ENCODE data around the gene MMP11.

MMP11 gene

DNA sequence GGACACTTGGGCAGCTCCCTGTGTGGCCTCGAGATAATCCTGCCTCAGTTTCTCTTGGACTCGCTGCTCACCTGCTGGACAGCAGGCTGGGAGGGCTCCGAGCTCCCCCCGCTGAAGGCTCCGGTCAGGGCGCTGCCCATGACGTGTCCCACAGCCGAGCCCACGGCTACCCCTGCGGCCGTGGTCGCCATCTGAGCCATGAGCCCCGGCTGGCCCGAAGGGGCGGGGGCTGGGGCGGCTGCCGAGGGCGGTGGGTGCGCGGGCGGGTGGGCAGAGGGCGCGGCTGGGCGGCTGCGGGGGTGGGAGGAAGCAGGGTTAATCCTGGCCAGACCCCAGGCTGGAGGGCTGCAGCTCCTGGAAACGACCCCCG is 5.4 kb upstream of the MMP11 start:
- no peak for DNase-seq (ENCODE audit: low read depth, low spot score)
- in situ Hi-C loops (cut with HindIII; ENCODE audit: low sequenced_read_pairs): no loop called here
- H3K4me3 ChIP-seq (ENCODE audit: low read depth, low read length): peak overlapping the region; percentile 56
- TF ChIP-seq, protein P1, sequence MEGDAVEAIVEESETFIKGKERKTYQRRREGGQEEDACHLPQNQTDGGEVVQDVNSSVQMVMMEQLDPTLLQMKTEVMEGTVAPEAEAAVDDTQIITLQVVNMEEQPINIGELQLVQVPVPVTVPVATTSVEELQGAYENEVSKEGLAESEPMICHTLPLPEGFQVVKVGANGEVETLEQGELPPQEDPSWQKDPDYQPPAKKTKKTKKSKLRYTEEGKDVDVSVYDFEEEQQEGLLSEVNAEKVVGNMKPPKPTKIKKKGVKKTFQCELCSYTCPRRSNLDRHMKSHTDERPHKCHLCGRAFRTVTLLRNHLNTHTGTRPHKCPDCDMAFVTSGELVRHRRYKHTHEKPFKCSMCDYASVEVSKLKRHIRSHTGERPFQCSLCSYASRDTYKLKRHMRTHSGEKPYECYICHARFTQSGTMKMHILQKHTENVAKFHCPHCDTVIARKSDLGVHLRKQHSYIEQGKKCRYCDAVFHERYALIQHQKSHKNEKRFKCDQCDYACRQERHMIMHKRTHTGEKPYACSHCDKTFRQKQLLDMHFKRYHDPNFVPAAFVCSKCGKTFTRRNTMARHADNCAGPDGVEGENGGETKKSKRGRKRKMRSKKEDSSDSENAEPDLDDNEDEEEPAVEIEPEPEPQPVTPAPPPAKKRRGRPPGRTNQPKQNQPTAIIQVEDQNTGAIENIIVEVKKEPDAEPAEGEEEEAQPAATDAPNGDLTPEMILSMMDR (IDR thresholded peaks at IDR 0.05; ENCODE audit: low read depth, low read length): no peak

DNA sequence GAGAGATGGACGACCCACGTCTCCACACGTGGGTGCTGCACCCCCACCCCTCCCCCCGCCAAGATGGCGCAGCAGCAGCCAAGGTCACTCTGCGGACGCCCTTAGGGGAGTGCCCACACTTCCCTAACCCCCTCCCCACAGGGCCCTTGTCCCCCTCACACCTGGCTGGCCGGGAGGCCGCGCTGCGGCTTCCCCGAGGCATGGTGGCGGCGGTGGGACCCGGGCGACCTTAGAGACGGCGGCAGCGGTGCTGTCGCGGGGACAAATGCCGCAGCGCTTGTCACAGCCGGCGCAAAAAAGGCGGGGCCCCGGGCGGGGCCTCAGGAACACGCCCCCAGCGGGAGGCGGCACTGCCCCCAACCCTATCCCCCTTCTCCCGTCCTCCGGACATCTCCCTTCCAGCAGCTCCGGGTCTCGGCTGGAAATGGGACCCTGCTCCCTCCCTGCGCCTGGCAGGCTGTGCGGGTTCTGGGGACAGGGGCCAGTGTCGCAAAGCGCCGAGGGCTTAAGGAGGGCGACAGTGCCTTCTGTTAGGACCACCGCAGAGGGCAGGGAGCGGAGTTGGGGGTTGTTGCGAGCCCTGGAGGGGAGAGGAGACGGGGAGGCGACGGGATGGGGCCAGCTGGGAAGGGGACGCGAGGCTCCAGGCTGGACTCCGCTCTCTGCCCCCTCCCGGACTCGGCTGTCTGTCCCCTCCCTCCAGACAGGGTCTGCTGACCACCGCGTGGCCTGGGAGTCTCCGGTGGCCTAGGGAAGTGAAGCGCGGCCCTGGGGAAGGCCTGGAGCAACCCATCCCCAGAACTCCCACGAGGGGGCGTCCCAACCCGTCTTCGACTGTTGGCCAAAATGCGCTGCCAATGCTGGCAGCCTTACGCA is 4.7 kb upstream of the MMP11 start, which contains the start of gene CHCHD10:
Gene CHCHD10 (minus strand): TSS at position 300 of the 876 bp plus-strand sequence. CDS start 98 bp downstream, at position 202.
- TF ChIP-seq, protein P1 (IDR thresholded peaks at IDR 0.05; ENCODE audit: low read depth, low read length): peak; percentile 88
- in situ Hi-C loops (cut with HindIII; ENCODE audit: low sequenced_read_pairs): no loop called here
- DNase-seq (ENCODE audit: low read depth, low spot score): peak; percentile 52
- H3K4me3 ChIP-seq (ENCODE audit: low read depth, low read length): peak within 1 kb of the TSS; percentile 56

DNA sequence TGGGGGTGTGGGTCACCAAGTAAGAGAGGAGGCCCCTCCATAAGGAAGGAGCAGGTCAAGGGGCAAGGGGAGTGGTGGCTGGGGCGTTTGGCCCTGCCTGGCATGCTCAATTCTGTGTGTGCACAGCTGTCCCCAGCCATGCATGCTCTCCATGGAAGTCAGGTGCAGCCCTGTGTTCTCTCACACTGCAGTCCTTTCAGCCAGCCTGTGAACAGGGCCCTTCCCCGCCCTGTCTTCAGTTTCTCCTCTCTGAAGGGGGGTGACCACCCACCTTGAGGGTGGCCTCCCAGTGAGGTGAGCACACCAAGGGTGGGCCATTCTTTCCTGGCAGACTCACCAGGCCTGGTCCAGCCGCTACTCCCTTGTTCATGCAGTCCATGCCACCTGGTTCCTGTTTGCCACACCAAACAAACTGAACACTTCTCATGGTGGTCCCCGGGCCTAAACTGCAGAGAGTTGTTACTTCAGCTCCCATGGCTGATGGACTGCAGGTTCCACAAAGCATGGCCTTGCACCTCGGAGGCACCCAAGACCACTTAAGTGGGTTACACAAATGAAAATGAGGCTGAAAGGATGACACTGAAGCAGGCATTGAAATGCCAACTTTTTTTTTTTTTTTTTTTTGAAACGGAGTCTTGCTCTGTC is 3.2 kb upstream of the MMP11 start:
- TF ChIP-seq, protein P1 (IDR thresholded peaks at IDR 0.05; ENCODE audit: low read depth, low read length): no peak
- DNase-seq (ENCODE audit: low read depth, low spot score): no peak
- in situ Hi-C loops (cut with HindIII; ENCODE audit: low sequenced_read_pairs): no loop called here
- H3K4me3 ChIP-seq (ENCODE audit: low read depth, low read length): no peak overlapping the region

DNA sequence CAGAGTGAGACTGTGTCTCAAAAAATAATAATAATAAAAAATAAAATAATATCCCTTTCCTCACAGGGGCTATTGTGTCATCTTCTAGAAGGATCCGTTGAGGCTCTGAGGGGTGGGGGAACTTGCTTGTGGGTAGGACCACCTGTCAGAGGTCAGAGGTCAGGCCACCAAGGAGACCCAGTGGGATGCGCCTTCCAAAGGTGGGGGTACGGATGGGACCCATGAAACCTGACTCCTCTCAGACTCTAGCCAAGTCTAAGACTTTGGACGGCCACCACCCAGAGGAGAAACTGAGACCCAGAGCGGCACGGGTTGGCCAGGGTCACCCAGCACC is 367 bp upstream of the MMP11 start:
- in situ Hi-C loops (cut with HindIII; ENCODE audit: low sequenced_read_pairs): no loop called here
- H3K4me3 ChIP-seq (ENCODE audit: low read depth, low read length): peak overlapping the region; percentile 33
- TF ChIP-seq, protein P1 (IDR thresholded peaks at IDR 0.05; ENCODE audit: low read depth, low read length): no peak
- DNase-seq (ENCODE audit: low read depth, low spot score): no peak

DNA sequence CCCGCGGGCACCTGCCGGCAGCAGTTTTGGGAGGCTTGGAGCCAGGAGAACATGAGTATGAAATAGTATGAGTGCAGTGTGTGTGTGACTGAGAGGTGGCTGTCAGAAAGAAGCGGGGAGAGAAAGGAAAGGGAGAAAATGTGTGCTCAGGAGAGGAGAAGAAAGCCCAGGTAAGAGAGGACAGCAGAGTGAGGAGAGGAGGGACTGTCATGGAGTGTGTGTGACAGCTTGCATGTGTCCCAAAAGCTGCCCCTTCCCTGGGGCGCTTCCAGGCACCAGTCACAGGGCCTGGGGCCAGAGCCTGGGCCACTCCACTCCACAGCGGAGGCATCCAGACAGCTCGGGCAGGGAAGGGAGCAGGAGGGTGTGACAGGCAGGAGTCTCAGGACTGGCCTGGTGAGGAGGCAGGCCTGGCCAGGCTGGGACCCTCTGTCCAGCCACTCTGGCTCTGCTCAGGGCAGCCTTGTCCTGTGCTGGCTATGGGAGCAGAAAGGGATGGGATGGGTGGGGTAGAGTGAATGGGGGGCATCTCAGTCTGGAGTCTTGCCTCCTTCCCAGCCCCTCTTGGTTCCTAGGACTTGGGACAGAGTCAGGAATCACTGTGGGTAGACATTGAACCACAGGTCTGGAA is 949 bp downstream of the MMP11 start:
- no peak for DNase-seq (ENCODE audit: low read depth, low spot score)
- TF ChIP-seq, protein P1 (IDR thresholded peaks at IDR 0.05; ENCODE audit: low read depth, low read length): no peak
- in situ Hi-C loops (cut with HindIII; ENCODE audit: low sequenced_read_pairs): no loop called here
- peak overlapping the region; percentile 36 for H3K4me3 ChIP-seq (ENCODE audit: low read depth, low read length)

DNA sequence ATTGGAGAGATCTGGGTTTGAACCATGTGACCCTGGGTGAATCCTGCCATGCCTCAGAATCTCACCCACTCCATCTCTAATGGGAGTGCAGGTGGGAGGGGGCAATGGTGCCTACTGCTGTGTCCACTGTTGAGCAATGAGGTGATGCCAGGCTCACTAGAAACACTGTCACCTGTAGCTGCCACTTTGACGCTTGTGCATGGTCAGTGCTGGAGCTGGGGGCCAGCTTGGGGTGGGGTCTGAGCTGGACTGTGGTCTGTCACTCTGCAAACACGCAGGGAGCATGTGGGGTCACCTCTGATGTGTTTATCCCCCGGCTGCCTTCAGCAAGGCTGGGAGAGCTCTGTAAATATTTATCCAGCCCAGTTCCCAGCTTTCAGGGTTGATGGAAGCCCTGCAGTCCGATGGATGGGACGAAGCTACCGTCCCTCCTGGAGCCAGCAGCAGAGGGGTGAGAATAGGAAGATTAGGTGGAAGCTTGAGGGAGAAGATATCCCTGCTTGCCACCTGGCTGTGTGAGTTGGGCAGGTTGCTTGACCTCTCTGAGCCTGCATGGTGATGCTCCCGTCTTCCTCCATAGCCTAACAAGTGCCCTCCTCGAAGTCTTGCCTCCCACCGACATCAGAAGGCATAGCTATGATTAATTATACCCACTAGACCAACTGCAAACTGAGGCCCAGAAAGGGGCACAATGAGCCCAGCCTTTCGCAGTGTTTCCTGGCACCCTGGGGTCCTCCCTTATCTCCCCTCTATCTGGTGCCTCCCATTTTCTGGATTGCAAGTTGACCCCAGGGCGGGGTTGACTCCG is 1.7 kb downstream of the MMP11 start:
- H3K4me3 ChIP-seq (ENCODE audit: low read depth, low read length): no peak overlapping the region
- TF ChIP-seq, protein P1 (IDR thresholded peaks at IDR 0.05; ENCODE audit: low read depth, low read length): no peak
- DNase-seq (ENCODE audit: low read depth, low spot score): no peak
- in situ Hi-C loops (cut with HindIII; ENCODE audit: low sequenced_read_pairs): no loop called here

Measured in astrocyte of the spinal cord (primary cell).